ENCODE results near the gene ITGA3.

ITGA3 gene

DNA sequence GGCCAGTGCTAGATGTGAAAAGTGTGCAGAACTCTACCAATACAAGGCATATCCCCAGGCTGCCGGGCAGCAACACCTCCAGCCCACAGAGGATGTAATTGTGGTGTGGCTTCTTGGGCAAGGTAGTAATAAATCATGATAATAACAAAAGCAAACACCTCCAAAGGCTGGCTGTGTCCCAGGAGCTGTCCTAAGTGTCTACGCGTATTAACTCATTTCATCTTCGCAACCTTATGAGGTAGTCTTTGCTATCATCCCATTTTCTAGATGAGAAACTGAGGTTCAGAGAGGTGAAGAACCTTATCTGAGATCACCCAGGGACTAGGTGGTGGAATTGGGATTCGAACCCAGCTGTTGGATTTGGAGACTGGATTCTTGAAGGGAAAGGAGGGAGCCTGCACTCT, 44.6 kb downstream of the ITGA3 start:
- Mint-ChIP-seq H3K9me3 (no peaks in the 10 kb centered on the region), H3K4me1 (peaks cover 23% of the 10 kb centered on the region), H3K27me3 (no peaks in the 10 kb centered on the region), H3K4me3 (no peak overlapping the region), H3K27ac (peak overlapping the region in 1 of 2 donors; percentile 64)
- ATAC-seq (no peak), DNase-seq (no peak)

DNA sequence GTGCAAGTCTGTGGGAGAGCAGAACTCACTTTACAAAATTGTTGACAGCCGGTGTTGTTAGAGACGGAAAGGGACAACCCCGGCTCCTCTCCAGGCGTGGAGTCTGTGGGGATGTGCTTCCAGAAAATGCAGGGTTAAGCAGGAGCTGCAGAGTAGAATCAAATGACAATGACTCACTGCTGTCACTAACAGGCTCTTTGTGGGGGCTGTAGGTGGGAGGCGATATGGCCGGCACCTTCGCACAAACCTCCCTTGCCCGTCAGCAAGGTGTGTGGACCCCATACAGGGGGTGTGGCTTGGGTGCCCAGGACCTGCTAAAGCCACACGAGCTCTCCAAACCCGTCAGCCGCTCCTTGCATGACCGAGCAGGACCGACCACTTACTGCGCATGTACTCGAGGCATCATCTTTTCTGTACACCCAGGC, 45.0 kb downstream of the ITGA3 start:
- no peak for ATAC-seq
- no peaks in the 10 kb centered on the region for H3K9me3 Mint-ChIP-seq

DNA sequence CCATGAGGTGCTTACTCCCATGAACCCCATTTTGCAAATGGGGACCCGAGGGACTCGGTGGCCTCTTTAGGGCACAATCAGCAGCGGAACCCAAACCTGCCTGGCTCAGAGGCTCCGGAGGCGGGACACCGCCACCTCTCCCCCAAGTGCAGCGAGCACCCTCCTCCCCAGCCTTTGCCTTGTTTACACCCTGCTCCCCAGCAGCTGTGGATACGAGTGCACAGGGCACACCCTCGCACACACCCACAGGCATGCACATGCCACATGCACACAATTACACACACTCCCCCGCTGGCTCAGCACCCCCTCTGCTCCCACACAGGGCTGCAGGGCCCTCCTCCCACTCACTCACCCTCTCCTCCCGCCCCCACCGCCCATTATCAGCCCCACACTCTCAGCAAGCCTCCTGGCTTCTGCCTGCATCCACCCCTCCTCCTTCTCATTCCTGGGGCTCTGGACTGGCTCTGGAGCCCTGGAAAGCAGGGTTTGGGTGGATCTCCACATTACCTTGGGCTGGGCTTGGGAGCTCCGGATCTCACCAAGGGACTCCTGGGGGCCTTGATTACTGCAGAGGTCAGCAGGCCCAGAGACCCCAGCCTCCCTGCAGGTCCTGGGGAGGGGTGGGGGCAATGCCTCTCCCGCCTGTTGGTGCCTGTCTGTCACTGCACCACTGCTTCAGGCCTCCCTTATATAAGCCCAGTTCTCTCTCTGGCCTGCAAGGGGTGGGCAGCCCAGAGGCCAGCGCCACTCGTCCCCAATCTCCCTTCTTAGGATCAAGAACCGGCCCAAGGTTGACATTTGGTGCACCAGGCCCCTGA, 45.6 kb downstream of the ITGA3 start:
- H3K9me3 Mint-ChIP-seq, result no peaks in the 10 kb centered on the region
- no peak for ATAC-seq
- peaks cover 13% of the 10 kb centered on the region for H3K4me1 Mint-ChIP-seq
- no peak overlapping the region for H3K4me3 Mint-ChIP-seq
- H3K27ac Mint-ChIP-seq, result no peak overlapping the region
- DNase-seq, result no peak
- H3K27me3 Mint-ChIP-seq, result no peaks in the 10 kb centered on the region

More for the DNA sequence above, 45.0 kb downstream of the ITGA3 start:
- Mint-ChIP-seq H3K27ac (peak overlapping the region in 1 of 2 donors; percentile 64), H3K4me1 (peaks cover 19% of the 10 kb centered on the region), H3K27me3 (no peaks in the 10 kb centered on the region), H3K4me3 (no peak overlapping the region)
- no peak for DNase-seq

DNA sequence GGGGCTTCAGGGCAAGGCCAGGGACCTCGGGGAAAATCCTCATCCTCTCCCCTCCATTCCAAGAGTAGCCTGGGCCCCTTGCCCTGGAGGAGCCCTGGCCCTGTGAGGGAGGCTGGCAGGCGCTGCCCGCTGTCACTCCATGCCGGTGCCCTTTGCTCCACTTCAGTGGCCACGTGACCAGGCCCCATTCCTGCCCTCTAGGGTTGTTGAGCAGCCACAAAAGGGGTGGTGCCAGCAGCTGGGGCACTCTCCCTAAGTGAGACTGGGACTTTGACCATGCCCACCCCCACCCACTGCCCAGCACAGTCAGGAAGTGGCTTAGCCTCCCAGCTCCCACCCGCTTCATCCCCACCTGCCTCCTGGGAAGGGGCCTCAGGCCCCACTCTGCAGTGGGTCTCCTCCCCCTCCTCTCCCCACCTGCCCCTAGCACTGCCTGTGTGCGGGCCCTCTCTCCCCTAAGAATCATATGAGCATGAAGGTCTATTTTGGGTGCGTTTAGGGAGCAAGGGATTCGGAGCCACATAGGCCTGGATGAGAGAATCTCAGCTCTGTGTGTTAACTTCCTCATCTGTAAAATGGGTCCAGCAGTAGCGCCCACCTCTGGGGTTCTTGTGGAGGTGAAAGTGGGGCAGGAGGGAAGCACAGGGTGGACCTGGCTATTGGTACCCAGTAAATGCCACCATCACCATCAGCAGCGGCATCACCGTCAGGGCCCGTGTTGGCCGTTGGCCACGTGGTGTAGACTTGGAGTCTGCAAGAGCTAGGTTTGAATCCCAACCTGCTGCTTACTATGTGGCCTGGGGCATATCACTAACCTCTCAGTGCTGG, 46.5 kb downstream of the ITGA3 start:
- Mint-ChIP-seq H3K4me1 (peaks cover 7% of the 10 kb centered on the region), H3K9me3 (no peaks in the 10 kb centered on the region), H3K4me3 (no peak overlapping the region), H3K27ac (no peak overlapping the region), H3K27me3 (no peaks in the 10 kb centered on the region)
- ATAC-seq, result no peak
- no peak for DNase-seq

DNA sequence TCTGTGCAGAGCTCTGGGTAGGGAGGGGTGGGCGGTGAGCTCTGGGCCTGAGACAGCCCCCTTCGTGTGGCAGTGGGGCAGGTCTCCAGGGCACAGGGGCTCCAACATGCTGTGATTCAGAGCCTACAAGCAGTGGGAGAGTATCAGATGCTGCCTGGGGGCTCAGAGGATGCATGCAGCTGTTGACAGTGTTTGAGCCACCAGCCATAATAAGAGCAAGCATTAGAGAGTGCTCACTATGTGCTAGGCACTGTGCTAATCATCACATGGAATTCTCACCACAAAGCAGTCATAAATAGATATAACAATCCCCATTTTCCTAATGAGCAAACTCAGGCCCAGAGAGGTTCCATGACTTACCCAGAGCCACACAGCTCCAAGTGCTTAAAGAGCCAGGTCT, 47.3 kb downstream of the ITGA3 start:
- Mint-ChIP-seq H3K9me3 (no peaks in the 10 kb centered on the region), H3K27ac (peak overlapping the region in 1 of 2 donors; percentile 78), H3K4me1 (peaks cover 7% of the 10 kb centered on the region), H3K27me3 (no peaks in the 10 kb centered on the region), H3K4me3 (no peak overlapping the region)
- no peak for ATAC-seq
- DNase-seq, result no peak

DNA sequence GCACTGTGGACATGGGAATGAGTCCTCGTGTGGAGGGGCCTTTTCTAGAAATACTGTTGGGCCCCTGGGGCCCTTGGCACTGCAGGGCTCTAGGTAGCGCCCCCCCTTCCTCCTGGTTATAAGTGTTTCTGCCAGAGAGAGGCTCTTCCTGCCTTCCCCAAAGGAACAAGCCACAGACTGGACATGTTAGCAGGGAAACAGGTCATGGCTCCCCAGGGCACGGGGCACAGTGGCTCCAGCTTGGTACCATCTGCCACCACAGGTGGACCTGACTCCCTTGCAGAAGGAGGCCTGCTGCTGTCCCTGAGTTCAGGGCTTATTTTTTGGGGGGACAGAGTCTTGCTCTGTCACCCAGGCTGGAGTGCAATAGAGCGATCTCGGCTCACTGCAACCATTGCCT, 48.0 kb downstream of the ITGA3 start:
- no peak overlapping the region for H3K27ac Mint-ChIP-seq
- H3K27me3 Mint-ChIP-seq, result no peaks in the 10 kb centered on the region
- peaks cover 7% of the 10 kb centered on the region for H3K4me1 Mint-ChIP-seq
- DNase-seq (no peak), ATAC-seq (no peak)
- H3K9me3 Mint-ChIP-seq, result no peaks in the 10 kb centered on the region
- no peak overlapping the region for H3K4me3 Mint-ChIP-seq

DNA sequence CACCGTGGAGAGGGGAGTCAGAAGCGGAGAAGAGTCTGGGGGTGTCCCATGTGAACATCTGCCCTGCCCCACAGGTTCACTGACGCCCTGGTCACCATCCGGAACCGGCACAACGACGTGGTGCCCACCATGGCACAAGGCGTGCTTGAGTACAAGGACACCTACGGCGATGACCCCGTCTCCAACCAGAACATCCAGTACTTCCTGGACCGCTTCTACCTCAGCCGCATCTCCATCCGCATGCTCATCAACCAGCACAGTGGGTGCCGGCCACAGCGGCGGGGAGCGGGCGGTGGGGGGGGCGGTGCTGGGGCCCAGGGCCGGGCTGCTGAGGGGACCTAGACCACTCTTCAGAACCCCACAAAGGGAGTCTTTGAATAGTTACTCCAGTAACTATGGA, 49.9 kb downstream of the ITGA3 start:
- DNase-seq (no peak), ATAC-seq (no peak)
- Mint-ChIP-seq H3K4me1 (no peaks in the 10 kb centered on the region), H3K27me3 (no peaks in the 10 kb centered on the region), H3K9me3 (no peaks in the 10 kb centered on the region), H3K27ac (peak overlapping the region in 1 of 2 donors; percentile 49), H3K4me3 (no peak overlapping the region)

DNA sequence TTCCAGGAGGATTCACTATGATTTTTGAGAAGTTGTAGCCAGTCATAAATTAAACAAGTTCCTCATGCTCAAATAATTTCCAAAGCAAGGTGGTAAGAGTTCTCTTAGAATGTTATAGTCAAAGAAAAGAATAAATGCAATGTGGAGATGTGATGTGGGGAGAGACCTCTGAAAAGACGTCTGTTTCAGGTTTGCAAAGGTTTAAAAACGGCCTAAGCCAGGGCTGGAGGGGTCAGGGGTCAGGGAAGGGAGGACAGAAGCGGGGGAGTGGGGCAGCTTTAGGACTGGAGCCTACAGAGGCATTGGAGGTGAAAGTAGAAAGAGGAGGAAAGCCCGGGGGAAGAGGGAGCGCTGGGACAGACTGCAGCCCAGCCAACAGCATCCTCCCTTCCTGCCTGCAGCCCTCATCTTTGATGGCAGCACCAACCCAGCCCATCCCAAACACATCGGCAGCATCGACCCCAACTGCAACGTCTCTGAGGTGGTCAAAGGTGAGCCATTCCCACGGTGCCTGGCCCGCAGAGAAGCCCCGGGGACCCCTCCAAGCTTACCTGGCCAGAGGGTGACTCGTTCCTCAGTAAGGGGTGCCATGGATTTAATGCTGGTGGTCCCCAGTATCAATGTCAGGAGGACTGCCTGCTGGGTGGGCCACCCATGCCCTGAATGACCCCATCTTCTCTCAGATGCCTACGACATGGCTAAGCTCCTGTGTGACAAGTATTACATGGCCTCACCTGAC, 50.7 kb downstream of the ITGA3 start:
- Mint-ChIP-seq H3K27me3 (no peaks in the 10 kb centered on the region), H3K4me3 (no peak overlapping the region), H3K9me3 (no peaks in the 10 kb centered on the region), H3K4me1 (no peaks in the 10 kb centered on the region), H3K27ac (peak overlapping the region in 1 of 2 donors; percentile 29)
- DNase-seq (no peak), ATAC-seq (no peak)

DNA sequence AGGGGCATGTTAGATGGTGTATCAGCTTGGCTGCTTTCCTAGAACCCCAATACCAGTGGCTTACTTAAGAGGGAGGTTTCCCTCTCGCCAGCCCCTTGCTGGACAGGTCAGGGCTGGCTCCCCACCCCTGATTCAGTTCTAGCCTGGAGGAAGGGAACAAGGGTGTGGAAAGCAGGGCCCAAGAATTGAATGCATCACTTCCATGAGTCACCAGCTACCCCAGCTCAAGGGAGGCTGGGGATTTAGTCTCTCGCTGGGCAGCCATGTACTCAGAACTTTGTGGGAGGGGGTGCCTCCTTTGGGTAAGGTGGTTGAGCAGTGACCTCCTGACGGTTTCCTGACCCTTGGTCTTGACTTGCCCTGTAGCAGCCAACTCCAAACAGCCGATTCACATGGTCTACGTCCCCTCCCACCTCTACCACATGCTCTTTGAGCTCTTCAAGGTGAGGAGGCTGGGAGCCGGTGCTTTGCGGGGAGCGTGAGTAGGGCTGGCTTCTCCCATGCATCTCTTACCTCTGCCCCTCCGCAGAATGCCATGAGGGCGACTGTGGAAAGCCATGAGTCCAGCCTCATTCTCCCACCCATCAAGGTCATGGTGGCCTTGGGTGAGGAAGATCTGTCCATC, 52.0 kb downstream of the ITGA3 start:
- H3K4me3 Mint-ChIP-seq, result no peak overlapping the region
- H3K9me3 Mint-ChIP-seq, result no peaks in the 10 kb centered on the region
- H3K4me1 Mint-ChIP-seq, result no peaks in the 10 kb centered on the region
- H3K27ac Mint-ChIP-seq, result no peak overlapping the region
- no peak for DNase-seq
- no peaks in the 10 kb centered on the region for H3K27me3 Mint-ChIP-seq
- ATAC-seq, result no peak

DNA sequence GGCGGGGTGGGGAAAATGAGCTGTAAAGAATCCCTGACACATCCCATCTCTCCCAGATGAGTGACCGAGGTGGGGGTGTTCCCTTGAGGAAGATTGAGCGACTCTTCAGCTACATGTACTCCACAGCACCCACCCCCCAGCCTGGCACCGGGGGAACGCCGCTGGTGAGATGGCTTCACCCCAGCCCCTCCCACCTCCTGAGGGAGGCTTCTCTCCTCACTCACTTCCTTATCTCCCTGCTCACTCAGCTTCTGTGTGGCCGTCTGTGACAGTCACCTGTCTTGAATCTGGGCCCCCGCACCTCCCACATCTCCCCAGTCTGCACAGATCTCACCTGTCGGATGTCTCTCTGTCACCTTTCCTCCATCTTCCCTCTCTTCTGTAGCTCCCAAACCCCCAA, 52.6 kb downstream of the ITGA3 start:
- Mint-ChIP-seq H3K27me3 (peaks cover 2% of the 10 kb centered on the region), H3K4me1 (no peaks in the 10 kb centered on the region), H3K4me3 (no peak overlapping the region), H3K9me3 (no peaks in the 10 kb centered on the region), H3K27ac (peak overlapping the region; percentile 22 to 64)
- DNase-seq (no peak), ATAC-seq (no peak)

DNA sequence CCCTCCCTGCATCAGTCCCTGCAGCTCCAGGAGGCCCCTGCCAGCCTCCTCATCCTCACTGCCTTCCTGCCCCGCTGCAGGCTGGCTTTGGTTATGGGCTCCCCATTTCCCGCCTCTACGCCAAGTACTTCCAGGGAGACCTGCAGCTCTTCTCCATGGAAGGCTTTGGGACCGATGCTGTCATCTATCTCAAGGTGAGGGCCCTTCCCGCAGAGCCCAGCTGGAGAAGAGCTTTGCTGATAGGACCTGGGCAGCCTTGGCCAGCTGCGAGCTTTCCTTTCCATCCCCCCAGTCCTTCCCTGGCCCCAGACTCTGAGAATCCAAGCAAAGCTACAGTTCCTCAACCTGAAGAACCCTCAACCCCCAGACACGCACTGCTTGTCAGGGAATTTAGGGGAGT, 53.3 kb downstream of the ITGA3 start:
- Mint-ChIP-seq H3K9me3 (no peaks in the 10 kb centered on the region), H3K27ac (no peak overlapping the region), H3K4me1 (no peaks in the 10 kb centered on the region), H3K27me3 (peaks cover 6% of the 10 kb centered on the region), H3K4me3 (no peak overlapping the region)
- ATAC-seq (no peak), DNase-seq (no peak)

DNA sequence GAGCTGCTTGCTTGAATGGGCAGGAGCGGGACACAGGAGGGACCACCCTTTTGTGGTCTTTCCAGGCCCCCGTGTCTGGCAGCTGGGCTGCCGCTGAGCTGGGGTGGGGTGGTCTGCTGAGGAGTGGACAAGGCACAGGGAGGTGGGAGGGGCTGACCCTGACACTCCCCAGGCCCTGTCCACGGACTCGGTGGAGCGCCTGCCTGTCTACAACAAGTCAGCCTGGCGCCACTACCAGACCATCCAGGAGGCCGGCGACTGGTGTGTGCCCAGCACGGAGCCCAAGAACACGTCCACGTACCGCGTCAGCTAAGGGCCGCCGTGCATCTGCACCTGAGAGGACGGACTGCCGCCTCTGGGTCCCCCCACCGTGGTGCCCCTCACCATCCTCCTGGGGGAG, 53.9 kb downstream of the ITGA3 start:
- Mint-ChIP-seq H3K27ac (no peak overlapping the region), H3K4me3 (no peak overlapping the region), H3K4me1 (peaks cover under 1% of the 10 kb centered on the region), H3K27me3 (peaks cover 8% of the 10 kb centered on the region), H3K9me3 (no peaks in the 10 kb centered on the region)
- DNase-seq, result no peak
- no peak for ATAC-seq

DNA sequence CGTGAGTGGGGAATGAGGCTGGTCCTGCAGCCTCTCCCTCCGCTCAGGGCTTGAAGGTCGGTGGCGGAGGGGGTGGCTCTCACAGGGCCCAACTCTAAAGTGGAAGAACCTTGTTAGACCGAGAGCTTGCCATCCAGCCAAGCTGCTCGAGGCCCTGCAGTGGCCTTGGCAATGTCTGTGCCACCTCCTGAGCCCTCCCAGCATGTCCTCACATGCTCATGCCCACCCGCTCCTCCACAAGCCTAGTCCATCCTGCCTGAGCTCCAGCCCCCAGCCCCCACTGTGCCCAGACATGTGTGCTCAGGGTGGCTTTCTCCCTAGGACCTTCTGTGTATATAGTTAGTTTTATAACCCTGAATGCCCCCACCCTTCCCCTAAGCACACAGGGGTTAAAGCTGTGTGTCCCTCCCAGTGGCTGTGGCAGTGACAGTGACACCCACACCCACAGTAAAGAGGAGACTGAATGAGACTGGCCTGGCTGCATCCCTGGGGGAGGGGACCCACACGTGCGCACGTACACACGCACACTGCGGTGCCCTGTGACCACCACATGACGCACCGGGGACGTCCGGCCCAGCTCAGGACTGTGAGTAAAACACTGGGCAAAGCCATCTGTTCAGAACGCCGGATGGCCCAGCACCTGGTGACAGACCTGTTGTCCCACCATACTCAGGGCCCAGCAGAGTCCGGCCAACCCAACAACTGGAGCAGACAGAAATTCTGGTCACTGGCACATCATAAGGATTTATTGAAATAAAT, 54.9 kb downstream of the ITGA3 start:
- ATAC-seq (no peak), DNase-seq (no peak)
- peak overlapping the region in 1 of 2 donors; percentile 25 for H3K27ac Mint-ChIP-seq
- H3K4me3 Mint-ChIP-seq, result no peak overlapping the region
- H3K4me1 Mint-ChIP-seq, result peaks cover 8% of the 10 kb centered on the region
- peaks cover 17% of the 10 kb centered on the region for H3K27me3 Mint-ChIP-seq
- no peaks in the 10 kb centered on the region for H3K9me3 Mint-ChIP-seq

DNA sequence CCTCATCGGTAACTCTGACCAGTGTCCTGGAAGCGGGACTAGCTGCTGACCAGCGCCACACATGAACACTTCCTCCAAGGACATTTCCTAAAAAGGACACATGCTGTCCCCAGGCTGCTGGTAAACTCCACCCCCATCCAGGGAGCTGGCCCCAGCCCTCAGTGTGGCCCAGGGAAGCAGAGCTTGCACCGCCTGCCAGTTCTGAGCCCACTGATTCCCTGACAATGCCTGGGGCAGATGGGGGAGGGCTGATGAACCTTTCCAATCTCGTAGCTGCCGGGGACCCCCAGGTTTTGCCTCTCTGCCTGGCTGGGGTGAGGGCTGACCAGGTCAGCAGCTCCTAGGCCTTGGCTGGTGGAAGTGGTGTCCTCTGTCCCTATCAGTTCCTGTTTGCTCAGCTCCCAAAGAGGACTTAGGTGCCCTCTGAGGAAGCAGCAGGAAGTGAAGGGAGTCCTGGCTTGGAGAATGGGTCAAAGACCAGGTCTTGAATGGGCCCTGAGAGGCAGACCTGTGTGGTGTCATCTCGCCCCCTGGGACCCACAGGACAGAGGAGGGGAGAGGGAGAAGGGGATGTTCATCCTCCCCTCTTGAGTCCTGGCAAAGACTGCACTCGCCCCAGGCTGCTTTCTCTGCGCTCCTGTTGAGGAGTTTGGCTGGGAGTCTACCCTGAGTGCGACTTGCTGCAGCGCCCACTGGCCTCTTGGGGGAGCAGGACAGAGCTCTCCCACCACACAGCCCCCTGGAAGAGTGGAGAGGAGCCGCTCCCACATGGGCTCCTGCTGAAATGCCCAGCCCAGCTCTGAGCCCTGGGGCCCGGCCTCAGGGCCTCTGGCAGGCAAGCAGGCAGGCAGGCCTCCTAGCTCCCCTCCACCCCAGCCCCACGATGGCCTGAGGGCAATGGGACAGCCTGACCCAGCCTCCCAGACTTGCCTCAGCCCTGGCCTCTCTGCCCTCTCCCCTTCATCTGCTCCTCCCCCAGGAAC, 56.1 kb downstream of the ITGA3 start:
- ATAC-seq, result no peak
- Mint-ChIP-seq H3K9me3 (no peaks in the 10 kb centered on the region), H3K27me3 (peaks cover 29% of the 10 kb centered on the region), H3K4me1 (peaks cover 12% of the 10 kb centered on the region), H3K4me3 (no peak overlapping the region), H3K27ac (no peak overlapping the region)
- DNase-seq, result no peak

Data from stimulated activated naive CD8-positive, alpha-beta T cell treated with anti-CD3 and anti-CD28 coated beads, Interleukin-15, amount 100 ng/mL, for 72 hours (primary cell).